Measurements from ENCODE around the gene HMGN3.

- TF ChIP-seq IRF2 (CRISPR knock-in tag; IDR thresholded peaks at IDR 0.05; ENCODE audit: borderline replicate concordance, low read depth) (no peak), ESRRA (CRISPR knock-in tag; IDR thresholded peaks at IDR 0.05; ENCODE audit: borderline replicate concordance) (no peak), ATF2 (CRISPR knock-in tag; IDR thresholded peaks at IDR 0.05; ENCODE audit: borderline replicate concordance, low read depth) (no peak), CTCF (IDR thresholded peaks at IDR 0.05) (no peak), TCF7 (CRISPR knock-in tag; IDR thresholded peaks at IDR 0.05; ENCODE audit: low read depth) (no peak), NR1H2 (CRISPR knock-in tag; IDR thresholded peaks at IDR 0.05) (no peak), PREB (CRISPR knock-in tag; IDR thresholded peaks at IDR 0.05; ENCODE audit: borderline replicate concordance) (no peak), NR2C2 (CRISPR knock-in tag; IDR thresholded peaks at IDR 0.05) (no peak), SP1 (CRISPR knock-in tag; conservative IDR thresholded peaks at IDR 0.05) (no peak), NFYB (CRISPR knock-in tag; conservative IDR thresholded peaks at IDR 0.05; ENCODE audit: low read depth) (no peak), MAX (CRISPR knock-in tag; IDR thresholded peaks at IDR 0.05) (no peak), JUN (CRISPR knock-in tag; IDR thresholded peaks at IDR 0.05) (no peak), HMGXB4 (CRISPR knock-in tag; IDR thresholded peaks at IDR 0.05) (no peak), AFF4 (CRISPR knock-in tag; IDR thresholded peaks at IDR 0.05; ENCODE audit: borderline replicate concordance) (no peak)
Measured at GRCh38 chr6:79261666-79262065, 27.2 kb upstream of the HMGN3 start.
